ENCODE data around the gene ADCK1. TPM values are rescaled to one million over a fixed set of nuclear protein-coding genes. Genes with fewer than 3 reads are reported as not detected.
A peak's percentile ranks its signal among the peaks of the same experiment; 100 is the strongest.
"Not testable (repeated sequence)": the region's sequence is repeated elsewhere in the genome, so short reads cannot be mapped to it uniquely, and the experiment has no call there.

The ADCK1 gene
- polyA plus RNA-seq, 6 donors from 2014 or later, result 4.2 to 9.4 (median 5.4) TPM

DNA sequence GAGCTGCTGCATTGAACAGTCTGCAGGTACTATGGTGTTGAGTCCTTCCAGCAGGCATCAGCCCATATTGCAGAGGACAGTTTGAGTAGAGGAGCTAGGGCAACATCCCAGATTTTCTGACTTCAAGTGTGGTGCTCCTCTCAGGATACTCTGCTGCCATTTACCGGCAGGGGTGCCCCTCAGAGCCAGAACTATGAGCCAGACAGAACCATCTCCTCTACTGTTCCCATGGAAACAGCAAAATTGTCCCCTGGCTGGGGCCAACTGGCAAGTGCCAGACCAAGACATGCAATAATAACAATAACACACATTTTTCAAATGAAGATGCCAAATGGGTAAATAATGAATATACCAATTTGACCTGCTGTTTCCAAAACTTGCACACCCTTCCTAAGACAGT lies 102.9 kb downstream of the ADCK1 start:
- Mint-ChIP-seq H3K27ac (no peak overlapping the region), H3K36me3 (peaks cover 19 to 26% of the 10 kb centered on the region in 2 donors), H3K9me3 (peaks cover 0 to 11% (median 7%) of the 10 kb centered on the region in 7 donors), H3K4me1 (no peaks in the 10 kb centered on the region), H3K4me3 (no peak overlapping the region), H3K27me3 (no peaks in the 10 kb centered on the region)
- no peak for DNase-seq
- ATAC-seq (ENCODE audit: low read depth in 2 of 2), result no peak

DNA sequence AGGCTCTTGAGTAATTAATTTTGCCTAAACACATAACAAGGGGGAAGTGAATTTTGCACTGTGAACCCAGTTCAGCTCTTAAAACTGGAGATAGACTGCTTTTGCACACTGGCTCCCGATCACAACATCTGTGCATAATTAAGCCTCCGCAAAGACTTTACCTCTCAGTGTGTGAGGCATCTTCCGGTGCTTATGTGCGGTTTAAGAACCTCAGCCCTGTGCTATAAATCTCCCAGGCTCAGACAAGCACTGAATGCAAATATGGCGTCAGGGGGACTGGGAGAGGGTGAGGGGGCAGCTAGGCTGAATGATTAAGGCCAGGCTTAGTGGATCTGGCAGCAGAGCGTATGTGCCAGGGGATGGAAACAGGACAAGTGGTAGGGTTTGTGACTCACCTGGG lies 103.3 kb downstream of the ADCK1 start:
- H3K27me3 Mint-ChIP-seq, result no peaks in the 10 kb centered on the region
- DNase-seq (no peak), ATAC-seq (ENCODE audit: low read depth in 2 of 2) (no peak)
- H3K27ac Mint-ChIP-seq, result peak overlapping the region in 1 of 6 donors; percentile 34
- no peaks in the 10 kb centered on the region for H3K4me1 Mint-ChIP-seq
- peaks cover 19 to 28% of the 10 kb centered on the region in 2 donors for H3K36me3 Mint-ChIP-seq
- no peak overlapping the region for H3K4me3 Mint-ChIP-seq
- H3K9me3 Mint-ChIP-seq, result peaks cover 0 to 11% (median 7%) of the 10 kb centered on the region in 7 donors

DNA sequence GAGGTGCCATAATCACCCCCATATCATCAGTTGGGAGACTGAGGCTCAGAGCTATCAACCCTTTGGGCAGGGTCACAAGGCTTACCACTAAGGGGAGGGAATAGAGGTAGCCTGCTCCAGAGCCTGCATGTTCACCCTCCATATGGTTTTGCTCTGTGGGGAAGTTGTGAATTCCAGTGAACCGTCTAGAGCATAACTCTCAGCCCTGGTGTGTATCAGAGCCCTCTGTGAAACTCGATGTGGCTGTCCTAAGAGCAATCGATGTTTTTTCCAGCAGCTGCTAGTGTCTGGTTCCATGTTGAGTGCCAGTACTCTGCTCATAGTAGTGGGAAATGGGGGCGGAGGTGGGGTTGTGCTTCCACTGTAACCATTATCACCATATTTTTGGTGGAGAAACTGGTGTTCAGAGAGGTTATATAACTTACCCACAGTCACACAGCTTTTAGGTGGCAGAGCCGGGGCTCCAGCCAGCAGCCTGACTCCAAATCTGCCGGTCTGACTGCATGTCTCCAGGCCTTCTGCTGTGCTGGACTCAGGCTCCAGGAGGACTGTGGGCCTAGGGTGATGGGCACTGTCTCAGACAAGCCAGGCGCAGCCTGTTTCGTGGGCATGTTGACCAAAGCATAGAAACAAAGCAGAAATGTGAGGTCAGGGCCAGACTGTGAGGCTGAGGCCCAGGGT lies 104.2 kb downstream of the ADCK1 start:
- peaks cover 5 to 6% (median 5%) of the 10 kb centered on the region in 3 donors for H3K4me1 Mint-ChIP-seq
- peaks cover 4 to 11% (median 7%) of the 10 kb centered on the region in 7 donors for H3K9me3 Mint-ChIP-seq
- no peaks in the 10 kb centered on the region for H3K27me3 Mint-ChIP-seq
- peaks cover 21 to 31% of the 10 kb centered on the region in 2 donors for H3K36me3 Mint-ChIP-seq
- no peak overlapping the region for H3K27ac Mint-ChIP-seq
- no peak overlapping the region for H3K4me3 Mint-ChIP-seq
- DNase-seq (no peak), ATAC-seq (ENCODE audit: low read depth in 2 of 2) (no peak)

GRCh38 chr14:77906446-77906845 lies 106.5 kb downstream of the ADCK1 start:
- ATAC-seq (ENCODE audit: low read depth in 2 of 2) (no peak), DNase-seq (no peak)
- Mint-ChIP-seq H3K27ac (no peak overlapping the region), H3K27me3 (no peaks in the 10 kb centered on the region), H3K36me3 (peaks cover 19 to 24% of the 10 kb centered on the region in 2 donors), H3K4me1 (peaks cover 5 to 6% (median 5%) of the 10 kb centered on the region in 3 donors), H3K4me3 (no peak overlapping the region), H3K9me3 (peaks cover 4 to 11% (median 5%) of the 10 kb centered on the region in 7 donors)

- peaks cover 10 to 17% of the 10 kb centered on the region in 2 donors for H3K36me3 Mint-ChIP-seq
- H3K27me3 Mint-ChIP-seq, result no peaks in the 10 kb centered on the region
- DNase-seq, result no peak
- no peak overlapping the region for H3K4me3 Mint-ChIP-seq
- peak overlapping the region in 1 of 6 donors; percentile 65 for H3K27ac Mint-ChIP-seq
- ATAC-seq (ENCODE audit: low read depth in 2 of 2), result no peak
- H3K4me1 Mint-ChIP-seq, result peaks cover 5 to 6% (median 5%) of the 10 kb centered on the region in 3 donors
- peaks cover 4 to 11% (median 5%) of the 10 kb centered on the region in 7 donors for H3K9me3 Mint-ChIP-seq
These were observed 108.9 kb downstream of the ADCK1 start for GRCh38 chr14:77908847-77909246.

DNA sequence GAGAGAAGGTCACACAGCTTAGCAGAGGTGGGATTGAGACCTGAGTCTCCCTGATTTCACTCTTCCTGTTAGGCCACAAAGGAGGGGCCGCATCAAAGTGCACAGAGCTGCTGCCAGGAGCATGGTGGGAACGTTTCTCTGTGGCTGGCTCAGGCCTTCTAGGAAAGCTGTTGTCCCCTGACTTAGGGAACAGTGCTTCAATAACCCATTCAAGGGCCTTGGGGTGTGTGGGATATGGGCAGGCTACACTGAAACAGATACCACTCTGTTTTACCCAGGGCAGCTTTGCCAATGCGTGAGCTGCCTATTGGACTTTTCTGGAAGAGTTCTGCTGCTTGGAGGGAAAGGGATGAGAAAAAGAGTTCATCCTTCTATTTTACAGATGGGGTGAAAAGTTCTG lies 110.0 kb downstream of the ADCK1 start:
- Mint-ChIP-seq H3K4me3 (no peak overlapping the region), H3K4me1 (peaks cover 5 to 6% (median 5%) of the 10 kb centered on the region in 3 donors), H3K27ac (peak overlapping the region in 1 of 6 donors; percentile 80), H3K36me3 (peaks cover 10 to 17% of the 10 kb centered on the region in 2 donors), H3K27me3 (no peaks in the 10 kb centered on the region), H3K9me3 (peaks cover 4 to 11% (median 5%) of the 10 kb centered on the region in 7 donors)
- ATAC-seq (ENCODE audit: low read depth in 2 of 2), result no peak
- DNase-seq, result no peak

GRCh38 chr14:77910506-77910905 lies 110.6 kb downstream of the ADCK1 start:
- Mint-ChIP-seq H3K4me1 (peaks cover 5 to 6% (median 5%) of the 10 kb centered on the region in 3 donors), H3K4me3 (no peak overlapping the region), H3K27ac (peak overlapping the region in 2 of 6 donors; percentile 69 to 80), H3K27me3 (no peaks in the 10 kb centered on the region), H3K36me3 (peaks cover 10 to 17% of the 10 kb centered on the region in 2 donors), H3K9me3 (peaks cover 4 to 11% (median 5%) of the 10 kb centered on the region in 7 donors)
- ATAC-seq (ENCODE audit: low read depth in 2 of 2) (no peak), DNase-seq (no peak)

GRCh38 chr14:77911356-77911755 lies 111.4 kb downstream of the ADCK1 start:
- Mint-ChIP-seq H3K36me3 (peaks cover 10% of the 10 kb centered on the region in 2 donors), H3K4me1 (peaks cover 5 to 6% (median 5%) of the 10 kb centered on the region in 3 donors), H3K4me3 (no peak overlapping the region), H3K27me3 (no peaks in the 10 kb centered on the region), H3K27ac (no peak overlapping the region), H3K9me3 (peaks cover 0 to 5% (median 2%) of the 10 kb centered on the region in 7 donors)
- ATAC-seq (ENCODE audit: low read depth in 2 of 2), result no peak
- DNase-seq, result no peak

DNA sequence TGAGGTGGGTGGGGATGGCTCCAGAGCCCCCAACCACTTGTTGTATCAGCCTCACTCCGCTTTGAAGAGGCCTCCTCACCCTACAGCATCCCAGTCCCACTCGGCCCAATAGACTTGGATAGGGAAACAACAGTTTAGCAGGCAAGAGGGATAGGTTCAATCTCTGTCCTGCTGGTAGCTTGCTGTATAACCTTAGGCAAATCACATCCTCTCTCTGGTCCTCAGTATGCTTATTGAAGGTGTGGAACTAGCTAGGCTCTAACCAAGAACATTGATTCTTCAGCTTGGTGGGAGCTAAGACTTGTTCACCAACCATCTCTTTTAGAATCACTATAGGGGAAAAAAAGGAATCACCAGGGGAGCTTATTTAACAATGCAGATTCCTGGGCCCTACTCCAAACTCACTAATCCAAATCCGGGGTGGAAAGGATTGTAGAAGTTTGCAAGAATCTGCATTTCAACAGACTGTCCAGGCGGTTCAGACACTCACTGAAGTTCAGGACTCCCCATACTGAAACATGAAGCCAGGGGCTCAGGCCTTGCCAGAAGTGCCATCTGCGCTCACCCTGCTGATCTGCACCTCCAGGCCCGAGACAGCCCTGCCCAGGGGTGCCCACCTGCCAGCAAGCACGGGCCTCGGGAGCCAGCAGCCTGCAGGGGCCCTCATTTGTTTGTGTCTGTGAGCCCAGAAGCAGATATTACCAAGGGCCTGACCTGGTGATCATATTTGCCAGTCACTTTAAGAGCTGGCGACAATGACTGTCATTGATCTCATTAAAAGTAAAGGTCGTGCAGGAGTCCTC lies 113.0 kb downstream of the ADCK1 start:
- ATAC-seq (ENCODE audit: low read depth in 2 of 2), result no peak
- no peak for DNase-seq
- H3K4me3 Mint-ChIP-seq, result no peak overlapping the region
- peaks cover 0 to 4% (median 0%) of the 10 kb centered on the region in 7 donors for H3K9me3 Mint-ChIP-seq
- no peak overlapping the region for H3K27ac Mint-ChIP-seq
- H3K27me3 Mint-ChIP-seq, result no peaks in the 10 kb centered on the region
- H3K4me1 Mint-ChIP-seq, result peaks cover 5 to 6% (median 5%) of the 10 kb centered on the region in 3 donors
- H3K36me3 Mint-ChIP-seq, result peaks cover 9 to 10% of the 10 kb centered on the region in 2 donors

DNA sequence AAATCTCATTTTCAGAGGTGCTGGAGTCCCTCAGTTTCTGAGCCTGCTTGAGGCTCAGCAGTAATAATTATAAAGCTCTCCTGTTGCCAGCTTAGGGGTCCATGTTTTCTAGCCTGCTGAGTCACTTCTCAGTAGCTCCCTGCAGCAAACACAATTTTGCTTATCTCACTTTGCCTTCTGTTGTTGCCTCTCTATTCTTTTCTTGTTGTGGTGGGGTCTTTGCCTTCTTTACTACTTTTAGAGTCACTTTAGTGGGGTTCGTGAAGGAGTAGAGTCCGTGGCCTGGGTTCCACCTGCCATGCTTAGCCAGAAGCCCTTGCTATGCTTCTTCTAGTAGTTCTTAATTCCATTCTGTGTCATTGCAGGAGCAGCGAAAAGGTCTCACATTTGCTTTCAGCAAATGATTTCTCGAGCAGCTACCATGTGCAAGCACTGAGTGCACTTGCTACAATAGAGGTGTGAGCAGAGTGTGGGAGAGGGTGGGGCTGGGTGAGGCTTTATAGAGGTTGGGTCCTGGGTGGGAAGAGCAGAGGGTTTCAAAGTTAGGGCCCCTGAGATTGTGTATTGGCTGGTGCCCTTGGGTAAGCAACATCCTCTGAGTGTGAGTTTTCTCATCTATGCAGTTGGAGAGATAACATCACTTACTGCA lies 114.3 kb downstream of the ADCK1 start:
- DNase-seq (no peak), ATAC-seq (ENCODE audit: low read depth in 2 of 2) (no peak)
- peaks cover 0 to 1% (median 0%) of the 10 kb centered on the region in 7 donors for H3K9me3 Mint-ChIP-seq
- peaks cover under 1 to 5% of the 10 kb centered on the region in 2 donors for H3K36me3 Mint-ChIP-seq
- H3K4me3 Mint-ChIP-seq, result no peak overlapping the region
- H3K27me3 Mint-ChIP-seq, result no peaks in the 10 kb centered on the region
- no peaks in the 10 kb centered on the region for H3K4me1 Mint-ChIP-seq
- H3K27ac Mint-ChIP-seq, result peak overlapping the region in 2 of 6 donors; percentile 65 to 81

- ATAC-seq (ENCODE audit: low read depth in 2 of 2); H3K4me3 Mint-ChIP-seq; DNase-seq; H3K9me3 Mint-ChIP-seq; H3K27ac Mint-ChIP-seq; H3K4me1 Mint-ChIP-seq; H3K27me3 Mint-ChIP-seq: not testable (repeated sequence)
- peaks cover 0 to 13% of the 10 kb centered on the region in 2 donors for H3K36me3 Mint-ChIP-seq
These were observed 115.5 kb downstream of the ADCK1 start for GRCh38 chr14:77915390-77915789.

GRCh38 chr14:77917491-77918201 lies 117.7 kb downstream of the ADCK1 start:
- DNase-seq, result no peak
- Mint-ChIP-seq H3K36me3 (peaks cover 0 to 14% of the 10 kb centered on the region in 2 donors), H3K4me3 (no peak overlapping the region), H3K9me3 (peaks cover 0 to 8% (median 3%) of the 10 kb centered on the region in 7 donors), H3K4me1 (no peaks in the 10 kb centered on the region), H3K27me3 (no peaks in the 10 kb centered on the region), H3K27ac (no peak overlapping the region)
- no peak for ATAC-seq (ENCODE audit: low read depth in 2 of 2)

DNA sequence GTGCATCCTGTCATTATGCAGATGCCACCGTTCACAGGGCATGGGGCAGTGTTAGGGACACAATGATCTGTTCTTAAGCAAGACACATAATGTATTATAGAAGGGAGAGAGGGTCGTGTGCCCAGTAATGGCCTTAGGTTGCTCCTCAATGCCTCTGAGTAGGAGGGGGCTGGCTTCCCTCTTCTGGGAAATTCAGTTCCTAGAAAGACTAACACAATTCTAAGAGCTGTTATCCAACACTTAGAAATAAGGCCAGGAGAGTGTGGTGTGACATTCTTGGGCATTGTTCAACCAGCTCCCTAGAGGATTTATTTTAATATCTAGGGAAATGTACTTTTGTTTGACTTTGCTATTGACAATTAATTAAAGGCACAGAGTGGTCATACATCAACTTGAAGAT lies 118.5 kb downstream of the ADCK1 start:
- DNase-seq (no peak), ATAC-seq (ENCODE audit: low read depth in 2 of 2) (no peak)
- H3K4me1 Mint-ChIP-seq, result no peaks in the 10 kb centered on the region
- no peak overlapping the region for H3K4me3 Mint-ChIP-seq
- H3K27ac Mint-ChIP-seq, result no peak overlapping the region
- peaks cover 0 to 14% of the 10 kb centered on the region in 2 donors for H3K36me3 Mint-ChIP-seq
- no peaks in the 10 kb centered on the region for H3K27me3 Mint-ChIP-seq
- peaks cover 0 to 8% (median 3%) of the 10 kb centered on the region in 7 donors for H3K9me3 Mint-ChIP-seq

All from naive B cell (primary cell).